Superior temporal gyrus (tissue), 1 donor: ENCODE measurements around the gene GLP2R.
A peak's percentile ranks its signal among the peaks of the same experiment; 100 is the strongest.

Experiments used
- DNase-seq: peaks from one replicate; pipeline ENCODE4 v3.0.0-alpha.2; 2016; ENCODE audit errors: extremely low spot score

The GLP2R gene

DNA sequence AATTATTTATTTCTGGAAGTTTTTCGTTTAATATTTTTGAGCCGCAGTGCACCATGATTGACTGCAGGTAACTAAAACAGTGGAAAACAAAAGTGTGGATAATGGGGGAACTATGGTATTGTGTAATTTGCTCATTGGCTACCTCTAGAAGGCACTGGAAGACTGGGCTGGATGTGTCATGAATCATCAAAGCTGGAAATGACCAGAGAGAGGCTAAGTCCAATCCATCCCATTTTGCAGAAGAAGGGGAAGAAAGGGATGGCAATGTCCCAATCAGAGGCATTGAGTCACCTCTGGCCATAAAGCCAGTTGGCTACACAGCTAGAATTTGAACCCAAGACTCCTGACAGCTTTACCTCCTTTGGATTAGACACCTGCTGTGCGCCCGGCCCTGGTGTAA is 29.3 kb downstream of the GLP2R start:
- DNase-seq: no peak

DNA sequence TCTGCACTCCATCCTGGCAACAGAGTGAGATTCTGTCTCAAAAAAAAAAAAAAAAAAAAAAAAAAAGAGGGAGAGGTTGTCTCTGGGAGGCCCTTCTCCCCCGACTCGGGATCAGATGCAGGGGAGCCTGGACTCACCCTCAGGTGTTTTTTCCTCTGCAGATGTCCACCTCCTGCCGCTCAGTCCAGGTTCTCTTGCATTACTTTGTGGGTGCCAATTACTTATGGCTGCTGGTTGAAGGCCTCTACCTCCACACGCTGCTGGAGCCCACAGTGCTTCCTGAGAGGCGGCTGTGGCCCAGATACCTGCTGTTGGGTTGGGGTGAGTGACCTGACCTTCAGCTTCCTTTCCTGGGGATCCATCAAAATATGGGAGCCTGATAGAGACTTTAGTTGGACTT is 34.1 kb downstream of the GLP2R start:
- no peak for DNase-seq

DNA sequence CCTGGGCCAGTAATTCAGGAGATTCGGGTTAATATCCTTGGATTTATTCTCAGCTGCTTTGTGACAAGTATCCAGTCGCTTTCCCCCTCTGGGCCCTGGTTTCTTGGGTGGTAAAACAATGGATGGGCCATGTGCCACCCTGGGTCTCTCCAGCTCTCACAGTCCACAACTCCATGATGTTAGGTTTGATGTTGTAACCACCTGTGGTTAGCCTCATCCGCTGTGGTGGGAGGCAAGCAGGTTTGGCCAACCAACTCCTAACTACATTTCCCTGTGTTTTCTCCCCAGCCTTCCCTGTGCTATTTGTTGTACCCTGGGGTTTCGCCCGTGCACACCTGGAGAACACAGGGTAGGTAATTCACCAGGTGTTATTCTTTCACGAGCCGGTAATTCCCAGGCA is 35.1 kb downstream of the GLP2R start:
- DNase-seq: no peak

DNA sequence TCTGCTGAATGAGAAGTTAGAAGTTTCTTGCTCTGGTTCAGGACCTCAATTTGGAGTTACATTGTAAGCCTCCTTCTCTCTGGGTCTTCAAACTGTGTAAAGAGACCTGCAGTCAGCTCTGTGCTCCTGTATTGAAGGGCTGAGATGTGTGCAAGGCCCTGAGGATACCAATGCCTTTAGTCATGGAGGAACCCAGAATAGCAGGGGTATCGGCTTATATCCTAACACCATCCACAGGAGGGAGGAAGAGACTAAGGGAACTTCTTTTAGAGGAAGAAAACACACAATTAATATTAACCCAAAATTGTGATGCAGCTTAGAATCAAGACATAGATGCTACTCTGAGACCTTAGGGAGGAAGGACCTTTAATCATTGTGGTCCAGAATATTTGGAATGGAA is 36.5 kb downstream of the GLP2R start:
- DNase-seq: no peak

GRCh38 chr17:9862949-9863348 is 37.2 kb downstream of the GLP2R start:
- DNase-seq: no peak

DNA sequence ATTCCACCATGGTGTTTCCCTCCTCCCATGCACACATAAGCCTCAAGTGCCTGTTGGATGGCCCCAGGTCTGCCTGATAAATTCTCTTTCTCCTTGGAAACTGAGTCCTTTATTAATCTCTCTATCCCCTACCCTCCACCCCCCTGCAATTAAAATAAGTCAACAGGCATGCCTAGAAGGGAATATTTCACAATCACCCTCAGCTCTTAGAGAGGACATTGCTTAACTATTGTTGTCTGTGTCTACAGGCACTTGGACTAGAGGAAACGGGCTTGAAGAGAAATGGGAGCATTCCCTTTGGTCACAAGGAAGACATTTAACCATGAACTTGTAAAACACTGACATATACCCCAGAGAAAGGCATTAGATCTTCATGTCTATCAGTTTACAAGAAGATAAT is 39.9 kb downstream of the GLP2R start:
- DNase-seq: no peak

DNA sequence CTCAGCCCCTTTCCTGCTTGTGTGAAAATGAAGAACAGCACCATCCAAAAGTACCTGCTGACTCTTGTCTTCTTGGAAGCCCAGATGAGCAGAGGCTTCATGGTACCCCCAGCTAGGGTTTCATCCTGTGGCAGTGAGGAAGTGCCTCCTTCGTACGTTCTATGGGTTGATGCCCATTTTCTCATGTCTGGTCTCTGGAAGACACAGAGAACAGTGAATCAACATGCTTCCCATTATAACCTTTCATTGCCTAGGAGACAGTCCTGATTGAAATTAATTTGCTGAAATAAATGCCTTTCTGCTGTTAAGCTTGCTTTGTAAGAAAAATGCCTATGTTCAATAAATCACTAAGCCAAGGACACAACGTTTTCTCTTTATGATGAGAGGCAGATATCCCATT is 42.8 kb downstream of the GLP2R start:
- DNase-seq: no peak

DNA sequence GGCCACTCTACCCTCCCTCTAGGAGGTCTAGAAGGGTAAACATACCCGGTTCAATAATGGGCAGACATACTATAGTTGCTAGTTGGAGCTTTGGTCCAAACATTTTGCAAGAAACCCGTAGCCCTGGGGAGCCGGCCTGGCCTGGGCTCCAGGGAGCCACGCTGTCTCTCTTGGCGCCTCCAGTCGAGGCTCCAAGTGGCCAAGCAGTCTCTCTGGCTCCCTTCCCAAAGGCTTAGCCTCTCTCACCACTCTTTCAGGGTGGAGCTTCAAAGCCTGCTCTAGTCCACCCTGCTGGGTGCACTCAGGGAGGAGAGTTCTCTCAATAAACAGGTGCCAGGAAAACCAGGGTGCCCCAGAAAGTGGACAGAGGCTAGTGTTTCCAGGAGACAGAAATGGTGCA is 47.1 kb downstream of the GLP2R start:
- no peak for DNase-seq

DNA sequence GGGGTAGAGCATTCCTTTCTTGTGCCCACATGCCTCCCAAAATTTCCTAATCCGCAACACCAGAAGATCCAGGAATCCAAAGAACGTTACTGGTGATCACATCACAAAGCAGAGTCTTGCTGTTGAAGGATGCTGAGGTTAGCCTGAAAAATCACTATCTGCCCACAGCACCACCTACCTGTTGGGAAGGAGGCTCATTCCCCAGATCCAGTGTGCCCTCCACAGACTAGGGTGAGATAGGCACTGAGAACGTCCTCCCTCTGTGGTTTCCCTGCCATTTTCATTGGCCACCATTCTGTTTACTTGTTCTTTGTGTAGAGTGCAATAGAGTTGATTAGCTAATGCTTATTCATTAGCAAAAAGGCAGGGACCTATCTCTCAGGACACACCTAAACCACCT is 49.0 kb downstream of the GLP2R start:
- DNase-seq: no peak

DNA sequence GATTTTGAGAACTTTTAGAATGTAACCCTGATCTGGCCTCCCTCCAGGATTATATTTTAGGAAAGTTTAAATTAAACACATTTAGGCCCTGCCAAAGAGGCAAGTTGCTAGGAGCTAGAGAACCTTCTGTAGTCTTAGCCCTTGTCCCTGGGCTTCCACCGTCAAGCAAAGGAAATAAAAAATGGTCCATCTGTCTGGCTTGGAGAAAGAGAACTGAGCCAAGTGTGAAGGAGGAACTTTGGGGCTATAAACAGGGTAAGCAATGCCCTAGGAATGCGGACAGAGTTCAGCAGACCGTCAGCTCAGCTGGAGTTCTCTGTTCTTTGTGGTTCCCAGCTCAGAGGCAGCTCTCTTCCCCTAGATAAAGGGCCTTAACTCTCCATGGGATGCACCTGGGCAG is 49.7 kb downstream of the GLP2R start:
- DNase-seq: peak; percentile 67

- no peak for DNase-seq
Observed at GRCh38 chr17:9878356-9878755, 52.6 kb downstream of the GLP2R start.

DNA sequence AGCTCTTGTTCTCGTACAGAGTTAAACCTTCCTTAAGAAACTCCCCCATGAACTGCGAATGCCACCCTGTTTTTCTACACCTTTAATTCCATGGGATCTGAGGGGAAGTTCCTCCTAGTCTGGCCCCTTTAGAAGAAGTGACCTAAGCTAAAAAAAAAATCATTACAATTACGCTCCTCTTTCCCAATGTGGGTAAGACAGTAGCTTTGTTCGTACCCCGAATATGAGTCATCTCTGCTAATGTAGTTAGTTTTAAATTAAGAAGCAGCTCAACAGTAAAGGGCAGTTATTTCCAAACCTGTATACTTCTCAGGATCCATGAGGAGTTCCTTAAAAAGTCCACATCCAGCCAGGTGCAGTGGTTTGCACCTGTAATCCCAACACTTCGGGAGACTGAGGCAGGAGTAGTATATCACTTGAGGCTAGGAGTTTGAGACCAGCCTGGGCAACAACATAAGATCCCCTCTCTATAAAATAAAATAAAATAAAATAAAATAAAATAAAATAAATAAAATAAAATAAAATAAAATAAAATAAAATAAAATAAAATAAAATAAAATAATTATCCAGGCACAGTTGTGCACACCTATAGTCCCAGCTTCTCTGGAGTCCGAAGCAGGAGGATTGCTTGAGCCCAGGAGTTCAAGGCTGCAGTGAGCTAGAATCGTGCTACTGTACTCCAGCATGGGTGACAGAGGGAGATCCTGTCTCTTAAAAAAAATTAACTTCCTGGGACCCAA is 53.2 kb downstream of the GLP2R start:
- no peak for DNase-seq

- no peak for DNase-seq
Observed at GRCh38 chr17:9880582-9880999, 54.9 kb downstream of the GLP2R start.

DNA sequence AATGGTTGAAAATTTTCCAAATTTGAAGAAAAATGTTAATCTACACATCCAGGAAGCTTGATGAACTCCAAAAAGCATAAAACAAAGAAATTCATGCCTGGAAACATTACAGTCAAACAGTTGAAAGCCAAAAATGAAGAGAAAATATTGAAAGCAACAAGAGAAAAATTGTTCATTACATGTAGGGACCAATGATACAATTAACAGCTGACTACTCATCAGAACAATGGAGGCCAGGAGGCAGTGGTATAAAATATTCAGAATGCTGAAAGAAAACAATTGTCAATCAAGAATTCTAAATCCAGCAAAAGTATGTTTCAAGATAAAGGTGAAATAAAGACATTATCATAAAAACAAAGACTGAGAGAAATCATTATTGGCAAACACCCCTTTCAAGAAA is 57.7 kb downstream of the GLP2R start:
- no peak for DNase-seq

GRCh38 chr17:9886141-9886930 is 60.6 kb downstream of the GLP2R start:
- peak; percentile 76 for DNase-seq

DNA sequence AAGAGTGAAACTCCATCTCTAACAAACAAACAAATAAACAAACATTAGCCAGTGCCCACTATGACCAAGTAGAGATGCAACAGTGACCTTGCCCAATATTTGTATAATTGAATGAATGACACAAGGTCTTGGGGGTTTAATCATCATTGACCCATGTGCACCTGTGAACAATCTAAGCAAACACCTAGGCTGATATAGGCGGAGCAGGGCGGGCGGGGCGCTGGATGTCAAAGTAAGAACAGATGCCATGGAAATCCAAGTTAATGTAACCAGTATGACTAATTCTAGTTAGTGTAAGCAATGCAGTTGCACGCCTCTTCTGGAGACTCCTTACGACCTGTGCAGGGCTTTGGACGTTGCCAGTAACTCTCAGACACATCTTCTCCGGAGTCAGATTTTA is 61.8 kb downstream of the GLP2R start:
- DNase-seq: no peak

GRCh38 chr17:9890124-9890523 is 64.4 kb downstream of the GLP2R start:
- DNase-seq: no peak

GRCh38 chr17:9893411-9894012 is 67.8 kb downstream of the GLP2R start:
- DNase-seq: no peak

DNA sequence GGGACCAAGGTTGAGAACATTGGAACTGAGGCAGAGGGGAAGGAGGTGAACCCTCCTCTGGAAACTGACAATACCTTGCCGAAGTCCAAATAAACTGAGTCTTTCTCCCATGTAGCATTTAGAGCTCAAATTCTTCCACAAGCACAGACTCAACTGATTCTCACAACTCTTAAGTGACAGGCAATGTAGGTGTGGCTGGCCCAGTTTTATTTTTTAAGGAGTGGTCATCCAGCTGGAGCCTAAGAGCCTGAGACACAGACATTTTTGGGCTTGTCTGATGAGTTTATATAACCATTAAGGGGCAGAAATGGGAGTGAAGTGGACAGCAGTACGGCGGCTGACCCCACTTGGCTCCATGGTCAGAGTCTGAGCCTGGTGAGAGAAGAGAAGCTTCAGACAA is 68.5 kb downstream of the GLP2R start:
- no peak for DNase-seq

- no peak for DNase-seq
Observed at GRCh38 chr17:9895923-9896322, 70.2 kb downstream of the GLP2R start.

DNA sequence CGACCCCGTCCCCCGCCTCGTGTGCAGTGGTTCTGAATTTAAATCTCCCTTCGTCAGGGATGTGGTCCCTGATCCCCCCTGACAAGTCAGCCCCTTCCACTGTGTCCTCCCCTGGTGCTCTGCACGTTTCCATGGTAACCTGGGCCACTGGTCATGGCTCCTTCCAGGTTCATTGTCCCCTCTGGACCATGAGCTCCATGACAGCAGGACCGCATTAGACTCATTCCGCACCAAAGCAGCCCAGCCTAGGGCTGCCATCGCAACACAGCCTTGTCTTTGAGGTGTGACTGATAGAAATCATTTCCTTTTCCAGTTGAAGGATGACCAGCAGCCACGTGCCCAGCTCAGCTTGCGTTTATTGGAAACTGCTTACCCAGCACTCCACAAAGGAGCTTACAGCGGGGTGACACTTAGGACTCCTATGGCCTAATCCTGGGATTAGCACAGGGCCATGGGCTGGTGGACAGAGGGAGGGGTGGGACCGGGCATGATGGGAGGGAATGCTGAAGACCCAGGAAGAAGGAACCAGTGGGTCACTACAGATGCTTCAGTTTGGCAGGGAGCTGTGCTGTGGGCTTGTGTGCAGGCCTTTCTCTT is 71.7 kb downstream of the GLP2R start:
- DNase-seq: no peak

GRCh38 chr17:9898812-9899211 is 73.1 kb downstream of the GLP2R start:
- DNase-seq: no peak
